Testis (tissue), 2 donors: Measurements from ENCODE around the gene S1PR5.

Experiments
- POLR2A ChIP-seq: fragments of 450-650 bp; IDR thresholded peaks from one replicate; pipeline ENCODE4 v1.6.1; 2017; ENCODE audit warnings: antibody characterized with exemption, mild to moderate bottlenecking, moderate library complexity
- TF ChIP-seq, protein P1 (sequence below), 3 experiments: fragments of 450-650 bp in 2 of 3; fragments of 200-600 bp in 1 of 3; sonication (generic) in 1 of 3; IDR thresholded peaks; one replicate each; pipeline ENCODE4 v1.5.1; 2016 to 2019; ENCODE audit warnings: antibody characterized with exemption in 3 of 3, mild to moderate bottlenecking in 2 of 3, moderate library complexity in 1 of 3

GRCh38 chr19:10513223-10513622 is 4.0 kb downstream of the S1PR5 start:
- TF ChIP-seq, protein P1, sequence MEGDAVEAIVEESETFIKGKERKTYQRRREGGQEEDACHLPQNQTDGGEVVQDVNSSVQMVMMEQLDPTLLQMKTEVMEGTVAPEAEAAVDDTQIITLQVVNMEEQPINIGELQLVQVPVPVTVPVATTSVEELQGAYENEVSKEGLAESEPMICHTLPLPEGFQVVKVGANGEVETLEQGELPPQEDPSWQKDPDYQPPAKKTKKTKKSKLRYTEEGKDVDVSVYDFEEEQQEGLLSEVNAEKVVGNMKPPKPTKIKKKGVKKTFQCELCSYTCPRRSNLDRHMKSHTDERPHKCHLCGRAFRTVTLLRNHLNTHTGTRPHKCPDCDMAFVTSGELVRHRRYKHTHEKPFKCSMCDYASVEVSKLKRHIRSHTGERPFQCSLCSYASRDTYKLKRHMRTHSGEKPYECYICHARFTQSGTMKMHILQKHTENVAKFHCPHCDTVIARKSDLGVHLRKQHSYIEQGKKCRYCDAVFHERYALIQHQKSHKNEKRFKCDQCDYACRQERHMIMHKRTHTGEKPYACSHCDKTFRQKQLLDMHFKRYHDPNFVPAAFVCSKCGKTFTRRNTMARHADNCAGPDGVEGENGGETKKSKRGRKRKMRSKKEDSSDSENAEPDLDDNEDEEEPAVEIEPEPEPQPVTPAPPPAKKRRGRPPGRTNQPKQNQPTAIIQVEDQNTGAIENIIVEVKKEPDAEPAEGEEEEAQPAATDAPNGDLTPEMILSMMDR (IDR thresholded peaks at IDR 0.05): no peak
- no peak for TF ChIP-seq POLR2A
